ENCODE measurements around the gene PPP1R12B.
"Not testable (repeated sequence)": the region's sequence is repeated elsewhere in the genome, so short reads cannot be mapped to it uniquely, and the experiment has no call there.

The PPP1R12B gene

DNA sequence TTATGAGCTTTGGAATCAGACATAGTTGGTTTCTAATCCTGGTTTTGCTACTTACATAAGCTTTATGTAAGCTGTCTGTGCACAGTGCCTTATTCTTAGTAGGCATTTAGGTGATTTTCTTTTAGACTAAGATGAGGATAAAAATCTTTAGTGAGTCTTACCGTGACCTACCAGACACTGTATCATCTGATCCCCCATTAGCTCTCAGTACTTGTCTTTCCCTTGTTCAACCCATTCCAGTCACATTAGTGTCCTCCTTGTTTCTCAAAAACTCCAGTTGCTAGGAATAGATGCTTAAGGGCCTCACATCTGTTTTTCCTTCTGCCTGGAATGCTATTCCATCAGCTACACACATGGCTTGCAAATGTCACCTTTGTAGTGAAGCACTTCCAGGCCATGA lies 18.8 kb downstream of the PPP1R12B start:
- Histone ChIP-seq H3K4me3 (ENCODE audit: low read depth, low read length) (no peak overlapping the region), H3K9me3 (ENCODE audit: control insufficient read depth, insufficient read depth, low read depth, low read length) (no peaks in the 10 kb centered on the region), H3K27ac (ENCODE audit: extremely low read depth, low read depth, low read length) (no peak overlapping the region), H3K36me3 (ENCODE audit: control insufficient read depth in 2 of 2, insufficient read depth in 1 of 2, low read length in 2 of 2) (no peaks in the 10 kb centered on the region), H3K4me1 (ENCODE audit: control insufficient read depth, insufficient read depth, low read length) (no peaks in the 10 kb centered on the region)
- ChIA-PET CTCF (no interaction called here), POLR2A (no interaction called here)
- TF ChIP-seq, protein P1, sequence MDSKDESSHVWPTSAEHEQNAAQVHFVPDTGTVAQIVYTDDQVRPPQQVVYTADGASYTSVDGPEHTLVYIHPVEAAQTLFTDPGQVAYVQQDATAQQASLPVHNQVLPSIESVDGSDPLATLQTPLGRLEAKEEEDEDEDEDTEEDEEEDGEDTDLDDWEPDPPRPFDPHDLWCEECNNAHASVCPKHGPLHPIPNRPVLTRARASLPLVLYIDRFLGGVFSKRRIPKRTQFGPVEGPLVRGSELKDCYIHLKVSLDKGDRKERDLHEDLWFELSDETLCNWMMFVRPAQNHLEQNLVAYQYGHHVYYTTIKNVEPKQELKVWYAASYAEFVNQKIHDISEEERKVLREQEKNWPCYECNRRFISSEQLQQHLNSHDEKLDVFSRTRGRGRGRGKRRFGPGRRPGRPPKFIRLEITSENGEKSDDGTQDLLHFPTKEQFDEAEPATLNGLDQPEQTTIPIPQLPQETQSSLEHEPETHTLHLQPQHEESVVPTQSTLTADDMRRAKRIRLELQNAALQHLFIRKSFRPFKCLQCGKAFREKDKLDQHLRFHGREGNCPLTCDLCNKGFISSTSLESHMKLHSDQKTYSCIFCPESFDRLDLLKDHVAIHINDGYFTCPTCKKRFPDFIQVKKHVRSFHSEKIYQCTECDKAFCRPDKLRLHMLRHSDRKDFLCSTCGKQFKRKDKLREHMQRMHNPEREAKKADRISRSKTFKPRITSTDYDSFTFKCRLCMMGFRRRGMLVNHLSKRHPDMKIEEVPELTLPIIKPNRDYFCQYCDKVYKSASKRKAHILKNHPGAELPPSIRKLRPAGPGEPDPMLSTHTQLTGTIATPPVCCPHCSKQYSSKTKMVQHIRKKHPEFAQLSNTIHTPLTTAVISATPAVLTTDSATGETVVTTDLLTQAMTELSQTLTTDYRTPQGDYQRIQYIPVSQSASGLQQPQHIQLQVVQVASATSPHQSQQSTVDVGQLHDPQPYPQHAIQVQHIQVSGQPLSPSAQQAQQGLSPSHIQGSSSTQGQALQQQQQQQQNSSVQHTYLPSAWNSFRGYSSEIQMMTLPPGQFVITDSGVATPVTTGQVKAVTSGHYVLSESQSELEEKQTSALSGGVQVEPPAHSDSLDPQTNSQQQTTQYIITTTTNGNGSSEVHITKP (tag by site-specific recombination; IDR thresholded peaks at IDR 0.05), result no peak
- TF ChIP-seq, protein P2, sequence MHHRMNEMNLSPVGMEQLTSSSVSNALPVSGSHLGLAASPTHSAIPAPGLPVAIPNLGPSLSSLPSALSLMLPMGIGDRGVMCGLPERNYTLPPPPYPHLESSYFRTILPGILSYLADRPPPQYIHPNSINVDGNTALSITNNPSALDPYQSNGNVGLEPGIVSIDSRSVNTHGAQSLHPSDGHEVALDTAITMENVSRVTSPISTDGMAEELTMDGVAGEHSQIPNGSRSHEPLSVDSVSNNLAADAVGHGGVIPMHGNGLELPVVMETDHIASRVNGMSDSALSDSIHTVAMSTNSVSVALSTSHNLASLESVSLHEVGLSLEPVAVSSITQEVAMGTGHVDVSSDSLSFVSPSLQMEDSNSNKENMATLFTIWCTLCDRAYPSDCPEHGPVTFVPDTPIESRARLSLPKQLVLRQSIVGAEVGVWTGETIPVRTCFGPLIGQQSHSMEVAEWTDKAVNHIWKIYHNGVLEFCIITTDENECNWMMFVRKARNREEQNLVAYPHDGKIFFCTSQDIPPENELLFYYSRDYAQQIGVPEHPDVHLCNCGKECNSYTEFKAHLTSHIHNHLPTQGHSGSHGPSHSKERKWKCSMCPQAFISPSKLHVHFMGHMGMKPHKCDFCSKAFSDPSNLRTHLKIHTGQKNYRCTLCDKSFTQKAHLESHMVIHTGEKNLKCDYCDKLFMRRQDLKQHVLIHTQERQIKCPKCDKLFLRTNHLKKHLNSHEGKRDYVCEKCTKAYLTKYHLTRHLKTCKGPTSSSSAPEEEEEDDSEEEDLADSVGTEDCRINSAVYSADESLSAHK (tag by site-specific recombination; IDR thresholded peaks at IDR 0.05), result no peak
- TF ChIP-seq, protein P3, sequence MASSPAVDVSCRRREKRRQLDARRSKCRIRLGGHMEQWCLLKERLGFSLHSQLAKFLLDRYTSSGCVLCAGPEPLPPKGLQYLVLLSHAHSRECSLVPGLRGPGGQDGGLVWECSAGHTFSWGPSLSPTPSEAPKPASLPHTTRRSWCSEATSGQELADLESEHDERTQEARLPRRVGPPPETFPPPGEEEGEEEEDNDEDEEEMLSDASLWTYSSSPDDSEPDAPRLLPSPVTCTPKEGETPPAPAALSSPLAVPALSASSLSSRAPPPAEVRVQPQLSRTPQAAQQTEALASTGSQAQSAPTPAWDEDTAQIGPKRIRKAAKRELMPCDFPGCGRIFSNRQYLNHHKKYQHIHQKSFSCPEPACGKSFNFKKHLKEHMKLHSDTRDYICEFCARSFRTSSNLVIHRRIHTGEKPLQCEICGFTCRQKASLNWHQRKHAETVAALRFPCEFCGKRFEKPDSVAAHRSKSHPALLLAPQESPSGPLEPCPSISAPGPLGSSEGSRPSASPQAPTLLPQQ (tag by site-specific recombination; IDR thresholded peaks at IDR 0.05), result no peak
- TF ChIP-seq PRDM1 (tag by site-specific recombination; IDR thresholded peaks at IDR 0.05), result no peak
- TF ChIP-seq ZNF223 (tag by site-specific recombination; IDR thresholded peaks at IDR 0.05), result no peak
- no peak for TF ChIP-seq ZNF335 (tag by site-specific recombination; conservative IDR thresholded peaks at IDR 0.05)
- TF ChIP-seq, protein P4, sequence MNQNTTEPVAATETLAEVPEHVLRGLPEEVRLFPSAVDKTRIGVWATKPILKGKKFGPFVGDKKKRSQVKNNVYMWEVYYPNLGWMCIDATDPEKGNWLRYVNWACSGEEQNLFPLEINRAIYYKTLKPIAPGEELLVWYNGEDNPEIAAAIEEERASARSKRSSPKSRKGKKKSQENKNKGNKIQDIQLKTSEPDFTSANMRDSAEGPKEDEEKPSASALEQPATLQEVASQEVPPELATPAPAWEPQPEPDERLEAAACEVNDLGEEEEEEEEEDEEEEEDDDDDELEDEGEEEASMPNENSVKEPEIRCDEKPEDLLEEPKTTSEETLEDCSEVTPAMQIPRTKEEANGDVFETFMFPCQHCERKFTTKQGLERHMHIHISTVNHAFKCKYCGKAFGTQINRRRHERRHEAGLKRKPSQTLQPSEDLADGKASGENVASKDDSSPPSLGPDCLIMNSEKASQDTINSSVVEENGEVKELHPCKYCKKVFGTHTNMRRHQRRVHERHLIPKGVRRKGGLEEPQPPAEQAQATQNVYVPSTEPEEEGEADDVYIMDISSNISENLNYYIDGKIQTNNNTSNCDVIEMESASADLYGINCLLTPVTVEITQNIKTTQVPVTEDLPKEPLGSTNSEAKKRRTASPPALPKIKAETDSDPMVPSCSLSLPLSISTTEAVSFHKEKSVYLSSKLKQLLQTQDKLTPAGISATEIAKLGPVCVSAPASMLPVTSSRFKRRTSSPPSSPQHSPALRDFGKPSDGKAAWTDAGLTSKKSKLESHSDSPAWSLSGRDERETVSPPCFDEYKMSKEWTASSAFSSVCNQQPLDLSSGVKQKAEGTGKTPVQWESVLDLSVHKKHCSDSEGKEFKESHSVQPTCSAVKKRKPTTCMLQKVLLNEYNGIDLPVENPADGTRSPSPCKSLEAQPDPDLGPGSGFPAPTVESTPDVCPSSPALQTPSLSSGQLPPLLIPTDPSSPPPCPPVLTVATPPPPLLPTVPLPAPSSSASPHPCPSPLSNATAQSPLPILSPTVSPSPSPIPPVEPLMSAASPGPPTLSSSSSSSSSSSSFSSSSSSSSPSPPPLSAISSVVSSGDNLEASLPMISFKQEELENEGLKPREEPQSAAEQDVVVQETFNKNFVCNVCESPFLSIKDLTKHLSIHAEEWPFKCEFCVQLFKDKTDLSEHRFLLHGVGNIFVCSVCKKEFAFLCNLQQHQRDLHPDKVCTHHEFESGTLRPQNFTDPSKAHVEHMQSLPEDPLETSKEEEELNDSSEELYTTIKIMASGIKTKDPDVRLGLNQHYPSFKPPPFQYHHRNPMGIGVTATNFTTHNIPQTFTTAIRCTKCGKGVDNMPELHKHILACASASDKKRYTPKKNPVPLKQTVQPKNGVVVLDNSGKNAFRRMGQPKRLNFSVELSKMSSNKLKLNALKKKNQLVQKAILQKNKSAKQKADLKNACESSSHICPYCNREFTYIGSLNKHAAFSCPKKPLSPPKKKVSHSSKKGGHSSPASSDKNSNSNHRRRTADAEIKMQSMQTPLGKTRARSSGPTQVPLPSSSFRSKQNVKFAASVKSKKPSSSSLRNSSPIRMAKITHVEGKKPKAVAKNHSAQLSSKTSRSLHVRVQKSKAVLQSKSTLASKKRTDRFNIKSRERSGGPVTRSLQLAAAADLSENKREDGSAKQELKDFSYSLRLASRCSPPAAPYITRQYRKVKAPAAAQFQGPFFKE (tag by site-specific recombination; IDR thresholded peaks at IDR 0.05; ENCODE audit: borderline replicate concordance), result no peak
- no peak for TF ChIP-seq ZNF324 (tag by site-specific recombination; IDR thresholded peaks at IDR 0.05)
- TF ChIP-seq INSM2 (tag by site-specific recombination; IDR thresholded peaks at IDR 0.05), result no peak
- TF ChIP-seq ZNF560 (tag by site-specific recombination; IDR thresholded peaks at IDR 0.05; ENCODE audit: borderline replicate concordance), result no peak
- no peak for TF ChIP-seq TSHZ1 (tag by site-specific recombination; IDR thresholded peaks at IDR 0.05; ENCODE audit: borderline replicate concordance)
- no peak for TF ChIP-seq ZNF585B (tag by site-specific recombination; IDR thresholded peaks at IDR 0.05)

DNA sequence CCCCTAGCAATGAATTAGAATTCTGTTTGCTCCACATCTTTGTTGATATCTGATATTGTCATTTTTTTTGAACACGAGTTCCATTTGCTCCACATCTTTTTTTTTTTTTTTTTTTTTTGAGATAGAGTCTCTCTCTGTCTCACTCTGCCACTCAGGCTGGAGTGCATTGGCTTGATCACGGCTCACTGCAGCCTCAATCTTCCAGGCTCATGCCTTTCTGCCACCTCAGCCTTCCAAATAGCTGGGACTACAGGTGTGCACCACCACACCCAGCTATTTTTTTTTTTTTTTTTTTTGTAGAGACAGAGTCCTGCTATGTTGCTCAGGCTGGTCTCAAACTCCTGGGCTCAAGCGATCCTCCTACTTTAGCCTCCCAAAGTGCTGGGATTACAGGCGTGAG lies 22.4 kb downstream of the PPP1R12B start:
- CTCF ChIA-PET, result interaction anchor here (0.6 kb wide), 1 partner anchor 40 kb away, joined by 3 read pairs; no protein-coding TSS in a partner anchor

More for the DNA sequence above, 22.4 kb downstream of the PPP1R12B start:
- POLR2A ChIA-PET; H3K4me3 ChIP-seq (ENCODE audit: low read depth, low read length); H3K27ac ChIP-seq (ENCODE audit: extremely low read depth, low read depth, low read length); H3K36me3 ChIP-seq (ENCODE audit: control insufficient read depth in 2 of 2, insufficient read depth in 1 of 2, low read length in 2 of 2); H3K9me3 ChIP-seq (ENCODE audit: control insufficient read depth, insufficient read depth, low read depth, low read length); H3K4me1 ChIP-seq (ENCODE audit: control insufficient read depth, insufficient read depth, low read length): not testable (repeated sequence)
